Urinary bladder (tissue), 4 donors: ENCODE measurements around the gene SLC28A1. TPM values are rescaled to one million over a fixed set of nuclear protein-coding genes. Genes with fewer than 3 reads are reported as not detected.
"Not testable (repeated sequence)": the region's sequence is repeated elsewhere in the genome, so short reads cannot be mapped to it uniquely, and the experiment has no call there.

Source experiments
- DNase-seq: peaks from one replicate; pipeline ENCODE4 v3.0.0-alpha.2; 2015; ENCODE audit errors: extremely low spot score
- H3K27ac ChIP-seq: one replicate; pipeline ENCODE4 v1.5.1; 2013; ENCODE audit warnings: low read depth, mild to moderate bottlenecking, moderate library complexity
- H3K36me3 ChIP-seq: one replicate; pipeline ENCODE4 v1.6.1; 2013; ENCODE audit warnings: mild to moderate bottlenecking, moderate library complexity; ENCODE audit not compliant: insufficient read depth
- H3K4me1 ChIP-seq: one replicate; pipeline ENCODE4 v1.6.1; 2013; ENCODE audit warnings: mild to moderate bottlenecking, moderate library complexity; ENCODE audit not compliant: insufficient read depth
- H3K4me3 ChIP-seq: one replicate; pipeline ENCODE4 v1.5.1; 2013; ENCODE audit warnings: low read depth, low read length
- WGBS: extraction: QIAGEN DNeasy Blood & Tissue Kit; methylation state at CpG from one replicate; pipeline ENCODE4 v1.1.7; 2013; 5-methylcytosine and 5-hydroxymethylcytosine counted together
- polyA plus RNA-seq: library from polyadenylated mRNA; stranded (reverse); fragments of 200-250 nt; gene quantifications from one replicate; pipeline ENCODE4 v1.2.3, GENCODE V29; 2013
- total RNA-seq: library from RNA; depleted of rRNA; stranded (reverse); fragments of >200 nt; gene quantifications from one replicate; pipeline ENCODE4 v1.2.3, GENCODE V29; 2014
- donor health status: healthy with polysubstance abuse.
- donor health status: healthy.

SLC28A1 gene, protein sequence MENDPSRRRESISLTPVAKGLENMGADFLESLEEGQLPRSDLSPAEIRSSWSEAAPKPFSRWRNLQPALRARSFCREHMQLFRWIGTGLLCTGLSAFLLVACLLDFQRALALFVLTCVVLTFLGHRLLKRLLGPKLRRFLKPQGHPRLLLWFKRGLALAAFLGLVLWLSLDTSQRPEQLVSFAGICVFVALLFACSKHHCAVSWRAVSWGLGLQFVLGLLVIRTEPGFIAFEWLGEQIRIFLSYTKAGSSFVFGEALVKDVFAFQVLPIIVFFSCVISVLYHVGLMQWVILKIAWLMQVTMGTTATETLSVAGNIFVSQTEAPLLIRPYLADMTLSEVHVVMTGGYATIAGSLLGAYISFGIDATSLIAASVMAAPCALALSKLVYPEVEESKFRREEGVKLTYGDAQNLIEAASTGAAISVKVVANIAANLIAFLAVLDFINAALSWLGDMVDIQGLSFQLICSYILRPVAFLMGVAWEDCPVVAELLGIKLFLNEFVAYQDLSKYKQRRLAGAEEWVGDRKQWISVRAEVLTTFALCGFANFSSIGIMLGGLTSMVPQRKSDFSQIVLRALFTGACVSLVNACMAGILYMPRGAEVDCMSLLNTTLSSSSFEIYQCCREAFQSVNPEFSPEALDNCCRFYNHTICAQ
- total RNA-seq: 0.11 TPM
- 0.04 TPM for polyA plus RNA-seq

DNA sequence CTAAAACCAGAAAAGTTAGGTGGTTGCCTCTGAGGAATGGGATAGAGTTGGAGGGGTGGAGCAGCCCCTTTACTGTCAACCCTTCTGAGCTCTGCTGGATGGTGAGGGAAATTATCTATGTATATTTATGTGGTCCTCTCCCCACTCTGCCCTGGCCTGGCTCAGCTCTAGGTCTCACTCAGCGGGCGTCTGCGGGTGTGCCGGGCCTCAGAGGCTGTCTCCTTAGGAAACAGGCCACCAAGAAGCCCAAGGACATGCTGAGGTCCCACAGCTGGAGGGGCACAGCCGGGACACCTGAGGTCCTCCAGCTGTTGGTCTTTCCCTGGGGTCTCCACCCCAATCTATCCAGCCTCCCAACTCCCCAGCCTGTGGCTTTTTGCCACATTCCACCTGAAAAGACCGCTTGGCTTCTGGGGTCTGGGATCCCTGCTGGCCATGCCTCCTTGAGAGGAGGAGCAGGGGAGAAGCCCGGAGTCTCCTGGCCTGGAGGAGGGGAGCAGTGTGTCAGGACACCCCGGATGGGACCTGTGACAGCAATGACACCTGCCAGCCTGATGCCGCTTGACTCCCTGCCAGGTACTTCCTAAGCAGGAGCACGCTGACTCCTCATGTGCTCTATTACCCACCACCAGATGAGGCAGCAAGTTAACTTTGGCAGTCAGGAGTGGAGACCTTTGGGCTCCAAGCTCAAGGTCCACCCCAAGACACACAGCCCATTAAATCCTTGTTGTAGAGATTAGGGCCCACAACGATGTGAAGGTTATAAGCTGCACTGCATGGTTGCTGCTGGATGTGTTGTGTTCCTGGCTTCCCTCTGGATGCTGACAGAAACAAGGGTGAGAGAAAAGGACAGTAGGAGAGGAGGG, at the start of gene SLC28A1:
Gene SLC28A1, plus strand, starts transcription at position 747 of the 866 bp plus-strand sequence. CDS start 3,099 bp downstream, outside the sequence.
- 86% methylated on average over 11 of the region's 11 CpGs for WGBS
- Histone ChIP-seq H3K4me1 (no peaks in the 10 kb centered on the region), H3K27ac (no peak within 1 kb of the TSS), H3K4me3 (no peak within 1 kb of the TSS), H3K36me3 (no peaks in the 10 kb centered on the region)
- no peak for DNase-seq

DNA sequence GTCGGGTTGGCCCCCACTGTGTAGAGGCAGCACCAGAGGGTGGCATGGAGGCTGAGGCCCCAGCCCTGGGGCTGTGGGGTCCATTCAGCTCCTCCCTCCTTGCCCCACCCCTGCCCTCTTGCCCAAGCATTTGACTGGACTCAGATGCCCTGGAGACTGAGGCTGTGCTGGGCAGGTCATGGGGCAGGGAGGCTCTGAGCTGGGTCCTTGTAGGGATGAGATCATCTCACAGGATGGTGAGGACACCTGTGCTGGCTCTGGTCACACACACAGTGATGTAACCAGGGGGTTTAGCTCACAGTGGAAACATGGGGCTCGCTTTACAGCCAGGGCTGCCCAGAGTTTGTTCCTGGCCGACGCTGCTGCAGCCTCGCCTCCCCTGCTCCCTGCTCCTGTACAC, 49.5 kb upstream of the SLC28A1 start:
- 96% methylated on average over 5 of the region's 5 CpGs for WGBS
- H3K36me3 ChIP-seq: no peaks in the 10 kb centered on the region
- H3K27ac ChIP-seq: no peak overlapping the region
- no peak overlapping the region for H3K4me3 ChIP-seq
- DNase-seq: no peak
- no peaks in the 10 kb centered on the region for H3K4me1 ChIP-seq

- no peaks in the 10 kb centered on the region for H3K4me1 ChIP-seq
- no peak for DNase-seq
- WGBS: 88% methylated on average over 5 of the region's 5 CpGs
- H3K27ac ChIP-seq: no peak overlapping the region
- H3K4me3 ChIP-seq: no peak overlapping the region
- no peaks in the 10 kb centered on the region for H3K36me3 ChIP-seq
Observed at GRCh38 chr15:84835661-84836337, 48.7 kb upstream of the SLC28A1 start.

DNA sequence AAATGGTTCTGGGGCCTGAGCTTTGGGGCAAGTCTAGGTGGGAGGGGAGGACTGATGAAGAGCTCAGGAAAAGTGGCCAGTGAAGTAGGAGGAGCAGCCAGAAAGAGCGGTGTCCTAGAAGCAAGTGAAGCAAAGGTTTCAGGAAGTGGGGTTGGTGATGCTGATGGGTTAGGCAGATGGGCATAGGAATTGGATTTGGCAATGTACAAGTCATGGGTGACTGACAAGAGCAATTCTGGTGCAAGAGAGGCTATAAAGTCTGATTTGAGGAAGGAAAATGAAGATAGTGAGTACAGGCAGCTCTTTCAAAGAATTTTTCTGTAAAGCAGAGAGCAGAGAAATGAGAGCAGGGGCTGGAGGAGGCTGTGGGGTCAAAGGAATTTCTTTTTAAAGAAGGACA, 47.6 kb upstream of the SLC28A1 start:
- 95% methylated on average over 1 of the region's 1 CpG for WGBS
- H3K4me3 ChIP-seq: no peak overlapping the region
- H3K36me3 ChIP-seq: no peaks in the 10 kb centered on the region
- no peak overlapping the region for H3K27ac ChIP-seq
- DNase-seq: no peak
- H3K4me1 ChIP-seq: no peaks in the 10 kb centered on the region

DNA sequence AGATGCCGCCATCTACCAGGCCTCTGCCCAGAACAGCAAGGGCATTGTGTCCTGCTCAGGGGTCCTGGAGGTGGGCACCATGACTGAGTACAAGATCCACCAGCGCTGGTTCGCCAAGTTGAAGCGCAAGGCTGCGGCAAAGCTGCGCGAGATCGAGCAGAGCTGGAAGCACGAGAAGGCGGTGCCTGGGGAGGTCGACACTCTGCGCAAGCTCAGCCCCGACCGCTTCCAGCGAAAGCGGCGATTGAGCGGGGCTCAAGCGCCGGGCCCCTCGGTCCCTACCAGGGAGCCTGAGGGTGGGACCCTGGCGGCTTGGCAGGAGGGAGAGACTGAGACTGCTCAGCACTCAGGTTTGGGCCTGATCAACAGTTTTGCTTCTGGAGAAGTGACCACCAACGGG, 44.7 kb upstream of the SLC28A1 start:
- no peak overlapping the region for H3K27ac ChIP-seq
- H3K36me3 ChIP-seq: no peaks in the 10 kb centered on the region
- DNase-seq: no peak
- H3K4me1 ChIP-seq: no peaks in the 10 kb centered on the region
- no peak overlapping the region for H3K4me3 ChIP-seq
- 97% methylated on average over 23 of the region's 23 CpGs for WGBS

DNA sequence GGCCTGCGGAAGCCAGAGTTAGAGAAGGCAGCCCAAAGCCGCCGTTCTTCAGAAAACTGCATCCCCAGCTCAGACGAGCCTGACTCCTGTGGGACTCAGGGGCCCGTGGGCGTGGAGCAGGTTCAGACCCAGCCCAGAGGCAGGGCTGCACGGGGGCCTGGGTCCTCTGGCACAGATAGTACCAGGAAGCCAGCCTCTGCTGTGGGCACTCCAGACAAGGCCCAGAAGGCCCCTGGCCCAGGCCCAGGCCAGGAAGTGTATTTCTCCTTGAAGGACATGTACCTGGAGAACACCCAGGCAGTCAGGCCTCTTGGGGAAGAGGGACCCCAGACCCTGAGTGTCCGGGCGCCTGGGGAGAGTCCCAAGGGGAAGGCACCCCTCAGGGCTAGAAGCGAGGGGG, 44.2 kb upstream of the SLC28A1 start:
- no peak overlapping the region for H3K27ac ChIP-seq
- H3K4me1 ChIP-seq: no peaks in the 10 kb centered on the region
- no peak for DNase-seq
- H3K36me3 ChIP-seq: no peaks in the 10 kb centered on the region
- no peak overlapping the region for H3K4me3 ChIP-seq
- WGBS: 90% methylated on average over 10 of the region's 10 CpGs

- 73% methylated on average over 12 of the region's 12 CpGs for whole genome bisulfite sequencing
- Histone ChIP-seq H3K27ac (no peak overlapping the region), H3K4me3 (no peak overlapping the region), H3K4me1 (no peaks in the 10 kb centered on the region), H3K36me3 (no peaks in the 10 kb centered on the region)
- DNase-seq: no peak
Observed at GRCh38 chr15:84840741-84841429, 43.6 kb upstream of the SLC28A1 start.

- H3K27ac ChIP-seq: no peak overlapping the region
- DNase-seq: no peak
- no peaks in the 10 kb centered on the region for H3K36me3 ChIP-seq
- WGBS: 87% methylated on average over 1 of the region's 1 CpG
- no peak overlapping the region for H3K4me3 ChIP-seq
- no peaks in the 10 kb centered on the region for H3K4me1 ChIP-seq
Observed at GRCh38 chr15:84842781-84843180, 41.7 kb upstream of the SLC28A1 start.

DNA sequence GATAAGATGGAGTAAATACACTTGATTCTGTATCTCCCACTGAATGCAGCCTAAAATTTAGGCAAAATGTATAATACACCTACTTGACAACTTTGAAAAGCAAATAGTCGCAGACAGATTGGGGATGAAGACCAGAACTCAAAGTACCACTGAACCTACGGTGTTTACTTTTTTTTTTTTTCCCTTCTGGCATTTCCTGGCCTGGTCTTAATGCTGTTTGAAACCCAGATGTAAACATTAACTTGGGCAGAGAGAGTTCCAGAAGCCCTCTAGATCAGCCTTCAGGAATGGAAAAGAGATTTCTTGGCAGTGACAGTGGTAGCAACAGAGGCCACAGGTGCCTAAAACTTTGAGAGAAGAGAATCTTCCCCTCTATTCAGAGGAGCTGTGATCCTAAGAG, 39.5 kb upstream of the SLC28A1 start:
- no peaks in the 10 kb centered on the region for H3K4me1 ChIP-seq
- H3K27ac ChIP-seq: no peak overlapping the region
- no peak for DNase-seq
- H3K36me3 ChIP-seq: no peaks in the 10 kb centered on the region
- no peak overlapping the region for H3K4me3 ChIP-seq
- 53% methylated on average over 2 of the region's 2 CpGs for WGBS

DNA sequence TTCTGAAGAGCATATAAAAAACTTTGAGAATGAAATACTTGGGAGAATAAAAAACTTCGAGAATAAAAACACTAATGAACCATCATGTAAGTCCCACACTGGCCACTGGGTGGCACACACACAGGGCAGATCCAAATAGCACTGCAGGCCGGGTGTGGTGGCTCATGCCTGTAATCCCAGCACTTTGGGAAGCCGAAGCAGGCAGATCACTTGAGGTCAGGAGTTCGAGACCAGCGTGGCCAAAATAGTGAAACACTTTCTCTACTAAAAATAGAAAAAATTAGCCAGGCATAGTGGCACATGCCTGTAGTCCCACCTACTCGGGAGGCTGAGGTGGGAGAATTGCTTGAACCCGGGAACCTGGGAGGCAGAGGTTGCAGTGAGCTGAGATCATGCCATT, 38.8 kb upstream of the SLC28A1 start:
- 76% methylated on average over 7 of the region's 7 CpGs for WGBS
- not testable (repeated sequence) for DNase-seq, H3K4me1 ChIP-seq, H3K4me3 ChIP-seq, H3K27ac ChIP-seq, H3K36me3 ChIP-seq

DNA sequence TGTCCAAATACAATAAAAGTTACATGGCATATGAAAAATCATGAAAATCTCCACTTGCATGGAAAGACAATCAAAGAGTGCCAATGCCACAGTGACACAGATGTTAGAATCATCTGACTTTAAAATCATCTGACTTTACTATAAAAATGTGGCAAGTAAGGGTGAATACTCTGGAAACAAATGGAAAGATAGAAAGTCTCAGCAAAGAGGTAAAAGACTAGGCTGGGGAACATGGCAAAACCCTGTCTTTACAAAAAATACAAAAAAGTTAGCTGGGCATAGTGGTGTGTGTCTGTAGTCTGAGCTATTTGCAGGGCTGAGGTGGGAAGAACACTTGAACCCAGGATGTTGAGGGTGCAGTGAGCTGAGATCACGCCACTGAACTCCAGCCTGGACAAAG, 38.2 kb upstream of the SLC28A1 start:
- no peak for DNase-seq
- no peak overlapping the region for H3K27ac ChIP-seq
- 96% methylated on average over 1 of the region's 1 CpG for WGBS
- no peaks in the 10 kb centered on the region for H3K4me1 ChIP-seq
- no peaks in the 10 kb centered on the region for H3K36me3 ChIP-seq
- H3K4me3 ChIP-seq: no peak overlapping the region

- H3K4me3 ChIP-seq: no peak overlapping the region
- no peaks in the 10 kb centered on the region for H3K36me3 ChIP-seq
- no peak for DNase-seq
- no peak overlapping the region for H3K27ac ChIP-seq
- no peaks in the 10 kb centered on the region for H3K4me1 ChIP-seq
Observed at GRCh38 chr15:84847382-84847781, 37.1 kb upstream of the SLC28A1 start.

- DNase-seq: no peak
- Histone ChIP-seq H3K4me3 (no peak overlapping the region), H3K27ac (no peak overlapping the region), H3K4me1 (no peaks in the 10 kb centered on the region), H3K36me3 (no peaks in the 10 kb centered on the region)
- 61% methylated on average over 5 of the region's 5 CpGs for WGBS
Observed at GRCh38 chr15:84852212-84852611, 32.2 kb upstream of the SLC28A1 start.
